Measurements from ENCODE around the gene SMTNL2.
"Not testable (repeated sequence)": the region's sequence is repeated elsewhere in the genome, so short reads cannot be mapped to it uniquely, and the experiment has no call there.

SMTNL2 gene

GRCh38 chr17:4587195-4587594 lies 2.9 kb downstream of the SMTNL2 start:
- DNase-seq = no peak

- DNase-seq = no peak
Observed at GRCh38 chr17:4587803-4588202, 3.5 kb downstream of the SMTNL2 start.

GRCh38 chr17:4588391-4588790 lies 4.1 kb downstream of the SMTNL2 start:
- DNase-seq = no peak

GRCh38 chr17:4588898-4589625 lies 4.7 kb downstream of the SMTNL2 start:
- no peak for DNase-seq

- DNase-seq = not testable (repeated sequence)
Observed at GRCh38 chr17:4590042-4590441, 5.7 kb downstream of the SMTNL2 start.

- DNase-seq = no peak
Observed at GRCh38 chr17:4590981-4591453, 6.7 kb downstream of the SMTNL2 start.

GRCh38 chr17:4591529-4591928 lies 7.2 kb downstream of the SMTNL2 start:
- DNase-seq = no peak

- DNase-seq = no peak
Observed at GRCh38 chr17:4592240-4593005, 8.1 kb downstream of the SMTNL2 start.

GRCh38 chr17:4593021-4593421 lies 8.7 kb downstream of the SMTNL2 start:
- DNase-seq = no peak

- no peak for DNase-seq
Observed at GRCh38 chr17:4594406-4594805, 10.1 kb downstream of the SMTNL2 start.

- DNase-seq = peak; percentile 5
Observed at GRCh38 chr17:4594931-4595684, 10.8 kb downstream of the SMTNL2 start.

- not testable (repeated sequence) for DNase-seq
Observed at GRCh38 chr17:4595685-4596342, 11.5 kb downstream of the SMTNL2 start.

GRCh38 chr17:4596636-4597380 lies 12.5 kb downstream of the SMTNL2 start:
- no peak for DNase-seq

- DNase-seq = no peak
Observed at GRCh38 chr17:4597975-4598374, 13.6 kb downstream of the SMTNL2 start.

- DNase-seq = no peak
Observed at GRCh38 chr17:4598776-4599504, 14.6 kb downstream of the SMTNL2 start.

GRCh38 chr17:4599505-4600281 lies 15.4 kb downstream of the SMTNL2 start:
- DNase-seq = no peak

GRCh38 chr17:4600563-4600962 lies 16.2 kb downstream of the SMTNL2 start:
- no peak for DNase-seq

GRCh38 chr17:4601326-4601725 lies 17.0 kb downstream of the SMTNL2 start:
- no peak for DNase-seq

GRCh38 chr17:4602041-4602440 lies 17.7 kb downstream of the SMTNL2 start:
- no peak for DNase-seq

GRCh38 chr17:4604111-4604644 lies 19.8 kb downstream of the SMTNL2 start:
- DNase-seq = no peak
